Measurements from ENCODE around the gene ATXN1. TPM values are rescaled to one million over a fixed set of nuclear protein-coding genes. Genes with fewer than 3 reads are reported as not detected.
"Not testable (repeated sequence)": the region's sequence is repeated elsewhere in the genome, so short reads cannot be mapped to it uniquely, and the experiment has no call there.

Gene ATXN1
- total RNA-seq, 4 donors from 2014 or later: 24.9 to 48.0 (median 36.8) TPM

DNA sequence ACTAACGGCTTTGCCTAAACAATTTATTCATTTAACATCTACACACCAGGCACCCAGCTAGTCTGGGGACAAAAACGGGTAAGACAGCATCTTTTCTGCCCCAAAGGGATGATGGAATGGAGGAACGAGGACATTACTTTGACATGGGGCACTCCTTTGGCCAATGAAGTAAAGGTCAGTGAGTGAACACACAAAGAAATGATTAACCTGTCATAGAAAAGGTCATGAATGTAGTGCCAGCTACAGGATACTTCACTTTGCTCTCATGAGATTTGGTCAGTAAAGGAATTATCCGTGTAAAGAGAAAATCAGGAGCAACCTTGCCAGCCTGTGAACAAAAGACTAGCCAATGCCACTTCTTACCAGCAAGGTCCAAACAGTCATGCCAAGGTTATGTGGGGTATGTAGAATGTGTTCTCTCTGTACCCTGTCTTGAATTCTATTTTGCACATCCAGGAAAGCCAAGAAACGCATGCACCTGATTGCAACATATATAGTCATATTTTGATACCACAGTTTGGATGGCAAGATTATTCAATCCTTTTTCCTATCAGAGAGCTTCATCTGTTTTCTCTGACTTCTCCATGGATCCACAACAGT, 377.6 kb downstream of the ATXN1 start:
- H3K9me3 ChIP-seq: no peaks in the 10 kb centered on the region
- no peak overlapping the region for H3K27ac ChIP-seq
- H3K36me3 ChIP-seq: no peaks in the 10 kb centered on the region
- no peak for DNase-seq (ENCODE audit: low spot score in 2 of 2)
- 76 to 89% methylated on average over 5 of the region's 5 CpGs for WGBS, 2 donors
- peaks cover 0 to 5% (median 0%) of the 10 kb centered on the region in 4 donors for H3K4me1 ChIP-seq
- H3K4me3 ChIP-seq: no peak overlapping the region
- TF ChIP-seq POLR2A (IDR thresholded peaks at IDR 0.05): no peak
- no peak for TF ChIP-seq EP300 (IDR thresholded peaks at IDR 0.05)
- TF ChIP-seq, protein P1, sequence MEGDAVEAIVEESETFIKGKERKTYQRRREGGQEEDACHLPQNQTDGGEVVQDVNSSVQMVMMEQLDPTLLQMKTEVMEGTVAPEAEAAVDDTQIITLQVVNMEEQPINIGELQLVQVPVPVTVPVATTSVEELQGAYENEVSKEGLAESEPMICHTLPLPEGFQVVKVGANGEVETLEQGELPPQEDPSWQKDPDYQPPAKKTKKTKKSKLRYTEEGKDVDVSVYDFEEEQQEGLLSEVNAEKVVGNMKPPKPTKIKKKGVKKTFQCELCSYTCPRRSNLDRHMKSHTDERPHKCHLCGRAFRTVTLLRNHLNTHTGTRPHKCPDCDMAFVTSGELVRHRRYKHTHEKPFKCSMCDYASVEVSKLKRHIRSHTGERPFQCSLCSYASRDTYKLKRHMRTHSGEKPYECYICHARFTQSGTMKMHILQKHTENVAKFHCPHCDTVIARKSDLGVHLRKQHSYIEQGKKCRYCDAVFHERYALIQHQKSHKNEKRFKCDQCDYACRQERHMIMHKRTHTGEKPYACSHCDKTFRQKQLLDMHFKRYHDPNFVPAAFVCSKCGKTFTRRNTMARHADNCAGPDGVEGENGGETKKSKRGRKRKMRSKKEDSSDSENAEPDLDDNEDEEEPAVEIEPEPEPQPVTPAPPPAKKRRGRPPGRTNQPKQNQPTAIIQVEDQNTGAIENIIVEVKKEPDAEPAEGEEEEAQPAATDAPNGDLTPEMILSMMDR (IDR thresholded peaks at IDR 0.05): no peak
- H3K27me3 ChIP-seq: no peaks in the 10 kb centered on the region

DNA sequence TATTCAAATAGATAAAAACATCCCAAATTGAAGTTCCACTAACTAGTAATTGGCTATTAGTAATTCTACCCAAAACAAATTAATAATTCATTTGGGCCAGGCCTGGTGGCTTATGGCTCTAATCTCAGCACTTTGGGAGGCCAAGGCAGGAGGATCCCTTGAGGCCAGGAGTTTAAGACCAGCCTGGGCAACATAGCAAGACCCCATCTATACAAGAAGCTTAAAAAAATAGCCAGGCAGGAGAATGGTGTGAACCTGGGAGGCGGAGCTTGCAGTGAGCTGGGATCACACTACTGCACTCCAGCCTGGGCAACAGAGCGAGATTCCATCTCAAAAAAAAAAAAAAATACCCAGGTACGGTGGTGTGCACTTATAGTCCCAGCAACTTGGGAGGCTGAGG, 379.3 kb downstream of the ATXN1 start:
- not testable (repeated sequence) for DNase-seq (ENCODE audit: low spot score in 2 of 2); H3K4me1 ChIP-seq; H3K9me3 ChIP-seq; H3K4me3 ChIP-seq; H3K36me3 ChIP-seq; H3K27ac ChIP-seq; H3K27me3 ChIP-seq
- WGBS, 2 donors: 97 to 100% methylated on average over 3 of the region's 3 CpGs

DNA sequence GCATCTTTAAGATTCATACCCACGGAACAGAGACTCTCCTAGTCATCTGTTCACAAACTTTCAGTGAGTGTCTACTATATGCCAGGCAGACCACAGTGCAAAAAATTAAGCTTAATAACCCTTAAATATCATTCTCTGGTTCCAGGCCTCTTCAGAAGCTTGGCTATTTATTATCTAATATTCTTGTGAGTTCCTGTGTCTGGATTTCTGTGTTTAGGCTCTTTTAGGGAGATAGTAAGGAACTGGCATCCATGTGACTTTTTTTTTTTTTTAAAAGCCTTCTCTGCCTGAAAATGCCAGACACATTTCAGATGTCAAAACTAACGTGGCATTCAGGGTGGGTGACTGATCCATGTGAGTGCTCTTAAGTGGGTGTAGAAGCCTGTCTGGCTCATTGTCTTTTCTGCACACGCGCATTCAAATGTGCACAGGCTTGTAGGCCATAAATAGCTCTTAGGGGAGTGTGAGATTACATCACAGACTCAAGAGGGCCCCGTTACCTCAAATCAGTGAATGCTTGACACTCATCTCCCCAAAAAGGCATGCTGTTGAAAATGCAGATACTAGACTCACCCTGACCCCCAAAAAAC, 380.9 kb downstream of the ATXN1 start:
- no peaks in the 10 kb centered on the region for H3K36me3 ChIP-seq
- no peak overlapping the region for H3K4me3 ChIP-seq
- no peak overlapping the region for H3K27ac ChIP-seq

DNA sequence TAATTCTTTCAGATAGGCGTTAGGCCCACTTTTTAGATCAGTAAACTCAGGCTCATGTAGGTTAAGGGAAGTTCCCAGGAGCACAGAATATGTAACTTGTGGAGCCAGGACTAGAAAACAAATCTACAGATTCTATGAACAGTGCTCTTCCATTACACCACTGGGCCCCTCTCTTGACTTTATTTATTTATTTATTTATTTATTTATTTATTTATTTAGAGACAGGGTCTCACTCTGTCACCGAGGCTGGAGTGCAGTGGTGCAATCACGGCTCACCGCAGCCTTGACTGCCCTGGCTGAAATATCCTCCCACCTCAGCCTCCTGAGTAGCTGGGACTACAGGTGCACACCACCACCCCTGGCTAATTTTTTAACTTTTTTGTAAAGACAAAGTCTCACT, 382.9 kb downstream of the ATXN1 start:
- H3K27me3 ChIP-seq; H3K4me3 ChIP-seq; H3K9me3 ChIP-seq; H3K36me3 ChIP-seq; H3K27ac ChIP-seq; DNase-seq (ENCODE audit: low spot score in 2 of 2); H3K4me1 ChIP-seq: not testable (repeated sequence)
- 95 to 97% methylated on average over 4 of the region's 4 CpGs for whole genome bisulfite sequencing, 2 donors

More for the DNA sequence above, 380.9 kb downstream of the ATXN1 start:
- 64 to 84% methylated on average over 5 of the region's 5 CpGs for WGBS, 2 donors
- no peak for DNase-seq (ENCODE audit: low spot score in 2 of 2)
- TF ChIP-seq EP300 (IDR thresholded peaks at IDR 0.05) (no peak), POLR2A (IDR thresholded peaks at IDR 0.05) (no peak)
- TF ChIP-seq, protein P1 (IDR thresholded peaks at IDR 0.05): no peak
- Histone ChIP-seq H3K4me1 (peaks cover 0 to 3% (median 0%) of the 10 kb centered on the region in 4 donors), H3K27me3 (no peaks in the 10 kb centered on the region), H3K9me3 (no peaks in the 10 kb centered on the region)

DNA sequence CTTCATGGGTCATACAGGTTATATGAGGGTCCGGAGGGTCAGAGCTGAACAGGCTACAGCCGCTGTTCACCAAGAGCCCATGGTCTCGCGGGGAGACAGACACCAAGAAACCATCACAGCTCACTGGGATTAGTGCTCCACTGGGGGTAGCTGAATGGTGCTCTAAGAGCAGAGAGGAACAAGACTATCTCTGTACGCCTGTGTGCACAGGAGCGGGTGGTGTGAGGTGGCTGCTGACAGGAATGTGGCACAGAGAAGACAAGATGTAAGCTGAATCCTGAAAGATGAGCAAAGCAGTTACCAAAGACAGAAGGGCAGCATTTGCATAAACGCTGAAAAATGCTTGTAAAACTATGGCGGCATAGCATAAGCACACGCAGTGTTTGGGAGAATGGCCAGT, 383.8 kb downstream of the ATXN1 start:
- H3K27ac ChIP-seq: no peak overlapping the region
- no peak for DNase-seq (ENCODE audit: low spot score in 2 of 2)
- TF ChIP-seq EP300 (IDR thresholded peaks at IDR 0.05): no peak
- TF ChIP-seq POLR2A (IDR thresholded peaks at IDR 0.05): no peak
- TF ChIP-seq, protein P1 (IDR thresholded peaks at IDR 0.05): no peak
- H3K36me3 ChIP-seq: no peaks in the 10 kb centered on the region
- H3K27me3 ChIP-seq: no peaks in the 10 kb centered on the region
- no peak overlapping the region for H3K4me3 ChIP-seq
- 96 to 97% methylated on average over 9 of the region's 9 CpGs for WGBS, 2 donors
- no peaks in the 10 kb centered on the region for H3K9me3 ChIP-seq
- peaks cover 0 to 6% (median 0%) of the 10 kb centered on the region in 4 donors for H3K4me1 ChIP-seq

DNA sequence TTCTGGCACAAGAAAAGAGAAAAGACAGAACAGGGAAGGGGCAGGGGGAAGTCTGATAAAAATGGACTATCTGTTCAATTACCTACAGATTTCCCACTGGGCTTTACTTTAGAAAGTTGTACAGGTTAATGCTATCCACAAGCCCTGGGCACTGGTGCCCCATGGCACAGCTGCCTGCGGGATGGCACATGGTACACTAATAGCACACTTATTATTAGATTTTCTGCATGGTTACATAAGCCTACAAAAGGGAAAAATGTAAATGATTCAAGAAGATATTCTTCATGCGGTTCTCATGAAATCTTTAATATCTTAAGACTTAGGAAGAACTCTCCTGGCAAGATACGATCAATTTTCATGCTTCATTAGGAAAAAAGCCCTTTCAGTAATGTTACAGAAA, 385.4 kb downstream of the ATXN1 start:
- H3K27me3 ChIP-seq: no peaks in the 10 kb centered on the region
- H3K36me3 ChIP-seq: no peaks in the 10 kb centered on the region
- 76 to 77% methylated on average over 3 of the region's 3 CpGs for WGBS, 2 donors
- H3K27ac ChIP-seq: no peak overlapping the region
- TF ChIP-seq EP300 (IDR thresholded peaks at IDR 0.05): no peak
- TF ChIP-seq, protein P1 (IDR thresholded peaks at IDR 0.05): no peak
- TF ChIP-seq POLR2A (IDR thresholded peaks at IDR 0.05): no peak
- peaks cover 0 to 6% (median 0%) of the 10 kb centered on the region in 4 donors for H3K4me1 ChIP-seq
- H3K9me3 ChIP-seq: no peaks in the 10 kb centered on the region
- H3K4me3 ChIP-seq: no peak overlapping the region
- no peak for DNase-seq (ENCODE audit: low spot score in 2 of 2)
